Neuronal stem cell (in vitro differentiated cells): ENCODE data around the gene CBFA2T2.
"Not testable (repeated sequence)": the region's sequence is repeated elsewhere in the genome, so short reads cannot be mapped to it uniquely, and the experiment has no call there.

ENCODE experiments used
- DNase-seq: peaks from one replicate; pipeline ENCODE4 v3.0.0-alpha.2; 2013; ENCODE audit warnings: low spot score
- H2AFZ ChIP-seq: one replicate; pipeline ENCODE4 v1.6.1; 2013; ENCODE audit warnings: mild to moderate bottlenecking, low read length, inconsistent platforms
- H2AK5ac ChIP-seq: 2 replicates; pipeline ENCODE4 v1.6.1; 2013; ENCODE audit warnings: low read depth, mild to moderate bottlenecking, inconsistent platforms, low read length, moderate library complexity, mixed read lengths
- H2BK120ac ChIP-seq: 2 replicates; pipeline ENCODE4 v1.6.1; 2013; ENCODE audit warnings: low read depth, mild to moderate bottlenecking, inconsistent platforms, low read length, moderate library complexity, mixed read lengths
- H2BK12ac ChIP-seq: one replicate; pipeline ENCODE4 v1.6.1; 2013; ENCODE audit warnings: low read length, inconsistent platforms
- H2BK15ac ChIP-seq: 2 replicates; pipeline ENCODE4 v1.6.1; 2013; ENCODE audit warnings: mild to moderate bottlenecking, low read length, inconsistent platforms, mixed read lengths
- H2BK5ac ChIP-seq: one replicate; pipeline ENCODE4 v1.6.1; 2013; ENCODE audit warnings: inconsistent platforms, mild to moderate bottlenecking, low read length, moderate library complexity
- H3K14ac ChIP-seq: one replicate; pipeline ENCODE4 v1.6.1; 2013; ENCODE audit warnings: low read length, inconsistent platforms
- H3K18ac ChIP-seq: 2 replicates; pipeline ENCODE4 v1.6.1; 2013; ENCODE audit warnings: low read length, inconsistent platforms
- H3K23ac ChIP-seq: 2 replicates; pipeline ENCODE4 v1.6.1; 2013; ENCODE audit warnings: low read depth, mild to moderate bottlenecking, mixed read lengths, low read length, inconsistent platforms; ENCODE audit not compliant: poor library complexity
- H3K27ac ChIP-seq: replicated peaks from 3 replicates; pipeline ENCODE4 v1.5.1; 2013; ENCODE audit warnings: low read length, inconsistent platforms
- H3K27me3 ChIP-seq, 3 experiments: 2 replicates each; pipeline ENCODE4 v1.6.1; 2013; ENCODE audit warnings: low read length in 3 of 3, mild to moderate bottlenecking in 2 of 3, inconsistent platforms in 1 of 3, low read depth in 1 of 3, mixed read lengths in 1 of 3, moderate library complexity in 1 of 3; ENCODE audit not compliant: control insufficient read depth in 3 of 3, insufficient read depth in 3 of 3
- H3K36me3 ChIP-seq, 2 donors: replicated peaks in 1 of 2; 2 replicates each; pipeline ENCODE4 v1.6.1; 2013; ENCODE audit warnings: low read length in 2 of 2; ENCODE audit not compliant: control insufficient read depth in 2 of 2, insufficient read depth in 2 of 2
- H3K4ac ChIP-seq: 2 replicates; pipeline ENCODE4 v1.6.1; 2013; ENCODE audit warnings: inconsistent platforms, mild to moderate bottlenecking, low read length, moderate library complexity
- H3K4me1 ChIP-seq, 2 donors: 1 replicate in 1 of 2; 2 replicates in 1 of 2; pipeline ENCODE4 v1.6.1; 2013; ENCODE audit warnings: low read length in 2 of 2, low read depth in 1 of 2; ENCODE audit not compliant: control insufficient read depth in 2 of 2, insufficient read depth in 1 of 2
- H3K4me2 ChIP-seq: one replicate; pipeline ENCODE4 v1.6.1; 2013; ENCODE audit warnings: mild to moderate bottlenecking, low read length, inconsistent platforms; ENCODE audit not compliant: insufficient read depth, poor library complexity, severe bottlenecking
- H3K4me3 ChIP-seq, 2 donors: 2 replicates each; pipeline ENCODE4 v1.5.1; 2013; ENCODE audit warnings: low read length in 2 of 2, mild to moderate bottlenecking in 2 of 2, inconsistent platforms in 1 of 2, moderate library complexity in 1 of 2
- H3K79me1 ChIP-seq: one replicate; pipeline ENCODE4 v1.6.1; 2013; ENCODE audit warnings: low read depth, mild to moderate bottlenecking, inconsistent platforms, low read length, moderate library complexity
- H3K9ac ChIP-seq: one replicate; pipeline ENCODE4 v1.6.1; 2013; ENCODE audit warnings: mild to moderate bottlenecking, low read depth, low read length, inconsistent platforms; ENCODE audit not compliant: poor library complexity
- H3K9me3 ChIP-seq, 2 donors: replicated peaks in 1 of 2; 2 replicates each; pipeline versions ENCODE3 to v1.6.1; 2013; ENCODE audit warnings: low read length in 2 of 2, mild to moderate bottlenecking in 2 of 2, inconsistent platforms in 1 of 2, low read depth in 1 of 2, mixed read lengths in 1 of 2, moderate library complexity in 1 of 2; ENCODE audit not compliant: control insufficient read depth in 2 of 2, insufficient read depth in 1 of 2
- H4K8ac ChIP-seq: one replicate; pipeline ENCODE4 v1.6.1; 2013; ENCODE audit warnings: low read depth, mild to moderate bottlenecking, inconsistent platforms, low read length, moderate library complexity
- H4K91ac ChIP-seq: one replicate; pipeline ENCODE4 v1.6.1; 2013; ENCODE audit warnings: low read length, low read depth, mild to moderate bottlenecking, inconsistent platforms; ENCODE audit not compliant: poor library complexity
- WGBS, 2 donors: extraction: QIAGEN DNeasy Blood & Tissue Kit; methylation state at CpG; one replicate each; pipeline ENCODE4 v1.1.7; 2013; ENCODE audit warnings: missing lambda C conversion rate in 2 of 2, mixed read lengths in 1 of 2; ENCODE audit not compliant: insufficient read length in 2 of 2, insufficient replicate concordance in 1 of 2; ENCODE audit errors: extremely low coverage in 2 of 2; 5-methylcytosine and 5-hydroxymethylcytosine counted together

The CBFA2T2 gene

DNA sequence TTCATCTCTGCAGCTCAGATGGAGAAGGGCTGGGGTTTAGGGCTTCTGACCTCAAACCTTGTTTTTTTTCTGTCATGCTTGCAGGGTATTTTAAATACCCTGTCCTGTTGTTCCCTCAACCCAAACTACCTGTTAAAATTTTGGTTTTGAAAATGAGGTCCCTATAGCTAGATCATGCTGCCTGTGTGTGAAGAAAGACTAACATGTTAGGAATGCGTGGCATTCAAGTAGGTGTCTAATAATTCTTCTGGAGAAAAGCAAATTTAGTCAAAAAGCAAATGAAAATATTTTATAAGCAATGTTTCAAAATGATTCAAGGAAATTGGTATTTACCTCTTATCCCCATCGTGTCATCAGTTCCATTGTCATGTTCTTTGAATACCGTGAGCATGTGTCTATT lies 95.1 kb downstream of the CBFA2T2 start:
- H4K8ac ChIP-seq: no peak overlapping the region
- H3K9ac ChIP-seq: no peak overlapping the region
- H3K4me1 ChIP-seq: no peaks in the 10 kb centered on the region
- H3K36me3 ChIP-seq: no peaks in the 10 kb centered on the region
- H3K18ac ChIP-seq: no peak overlapping the region
- no peak overlapping the region for H3K4me3 ChIP-seq
- H3K14ac ChIP-seq: no peak overlapping the region
- no peak overlapping the region for H2BK5ac ChIP-seq
- H3K27me3 ChIP-seq: no peaks in the 10 kb centered on the region
- H3K4me2 ChIP-seq: no peak overlapping the region
- no peaks in the 10 kb centered on the region for H3K79me1 ChIP-seq
- no peak overlapping the region for H3K23ac ChIP-seq
- no CpG with 5 or more reads among the region's 3 CpGs for WGBS, 2 donors
- DNase-seq: no peak
- H2BK15ac ChIP-seq: no peak overlapping the region
- H3K4ac ChIP-seq: no peak overlapping the region
- no peak overlapping the region for H2BK120ac ChIP-seq
- H4K91ac ChIP-seq: no peak overlapping the region
- no peak overlapping the region for H3K27ac ChIP-seq
- no peak overlapping the region for H2AK5ac ChIP-seq
- no peak overlapping the region for H2BK12ac ChIP-seq
- no peaks in the 10 kb centered on the region for H3K9me3 ChIP-seq
- H2AFZ ChIP-seq: no peak overlapping the region

- no peaks in the 10 kb centered on the region for H3K79me1 ChIP-seq
- H2BK12ac ChIP-seq: no peak overlapping the region
- no peaks in the 10 kb centered on the region for H3K4me1 ChIP-seq
- no peak overlapping the region for H3K4me3 ChIP-seq
- no peak overlapping the region for H4K91ac ChIP-seq
- H3K4ac ChIP-seq: no peak overlapping the region
- H3K14ac ChIP-seq: no peak overlapping the region
- DNase-seq: no peak
- no peak overlapping the region for H3K18ac ChIP-seq
- no peak overlapping the region for H3K4me2 ChIP-seq
- no peak overlapping the region for H3K23ac ChIP-seq
- no peaks in the 10 kb centered on the region for H3K27me3 ChIP-seq
- WGBS, 2 donors: no CpG with 5 or more reads among the region's 4 CpGs
- no peak overlapping the region for H2BK120ac ChIP-seq
- no peak overlapping the region for H2BK15ac ChIP-seq
- no peak overlapping the region for H3K9ac ChIP-seq
- H2AFZ ChIP-seq: no peak overlapping the region
- no peaks in the 10 kb centered on the region for H3K9me3 ChIP-seq
- no peak overlapping the region for H2AK5ac ChIP-seq
- no peaks in the 10 kb centered on the region for H3K36me3 ChIP-seq
- no peak overlapping the region for H2BK5ac ChIP-seq
- H3K27ac ChIP-seq: no peak overlapping the region
- H4K8ac ChIP-seq: no peak overlapping the region
Measured at GRCh38 chr20:33585413-33585812, 95.5 kb downstream of the CBFA2T2 start.

DNA sequence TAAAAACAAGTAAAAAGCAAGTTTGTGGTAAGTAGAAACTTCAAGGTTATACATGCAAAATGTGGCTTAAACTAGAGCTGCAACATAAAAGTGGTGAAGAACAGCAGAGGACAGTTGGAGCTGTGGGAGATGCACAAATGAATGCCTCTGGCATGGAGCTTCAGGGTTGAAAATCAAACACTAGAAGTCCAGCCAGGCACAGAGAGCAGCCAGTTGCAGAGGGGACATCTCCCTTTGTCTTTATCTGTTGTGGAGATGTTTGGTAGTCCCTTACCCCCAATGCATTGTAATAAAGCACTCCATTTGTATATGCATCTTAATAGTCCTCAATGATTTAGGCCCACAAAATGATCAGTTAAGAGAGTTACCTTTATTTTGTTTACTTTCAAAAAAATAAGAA lies 99.2 kb downstream of the CBFA2T2 start:
- Histone ChIP-seq H3K4ac (no peak overlapping the region), H2BK120ac (no peak overlapping the region), H3K9ac (no peak overlapping the region), H4K8ac (no peak overlapping the region), H2AFZ (no peak overlapping the region), H3K27ac (no peak overlapping the region), H2BK12ac (no peak overlapping the region), H3K18ac (no peak overlapping the region), H3K4me2 (no peak overlapping the region), H3K36me3 (no peaks in the 10 kb centered on the region), H3K4me1 (no peaks in the 10 kb centered on the region), H3K9me3 (no peaks in the 10 kb centered on the region), H4K91ac (no peak overlapping the region), H2AK5ac (no peak overlapping the region), H3K14ac (no peak overlapping the region), H3K23ac (no peak overlapping the region), H3K4me3 (no peak overlapping the region), H2BK15ac (no peak overlapping the region), H3K27me3 (no peaks in the 10 kb centered on the region), H3K79me1 (no peaks in the 10 kb centered on the region), H2BK5ac (no peak overlapping the region)
- no peak for DNase-seq

DNA sequence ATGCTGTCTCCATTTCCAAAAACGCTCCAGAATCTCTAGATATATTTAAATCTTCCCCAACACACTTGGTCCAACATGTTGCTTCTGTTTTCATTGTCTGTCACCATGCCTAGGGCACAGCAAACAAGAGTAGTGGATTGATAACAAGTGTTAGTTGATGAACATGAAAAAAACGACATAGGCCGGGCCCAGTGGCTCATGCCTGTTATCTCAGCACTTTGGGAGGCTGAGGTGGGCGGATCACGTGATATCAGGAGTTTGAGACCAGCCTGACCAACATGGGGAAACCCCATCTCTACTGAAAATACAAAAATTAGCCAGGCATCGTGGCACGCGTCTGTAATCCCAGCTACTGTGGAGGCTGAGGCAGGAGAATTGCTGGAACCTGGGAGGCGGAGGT lies 102.0 kb downstream of the CBFA2T2 start:
- H2BK120ac ChIP-seq, H3K4me1 ChIP-seq, H3K9me3 ChIP-seq, H3K4ac ChIP-seq, H3K79me1 ChIP-seq, H3K23ac ChIP-seq, H2BK5ac ChIP-seq, H3K27ac ChIP-seq, H4K91ac ChIP-seq, H3K27me3 ChIP-seq, H2BK12ac ChIP-seq, H3K9ac ChIP-seq, H2AFZ ChIP-seq, H3K36me3 ChIP-seq, H4K8ac ChIP-seq, H3K4me3 ChIP-seq, H3K14ac ChIP-seq, DNase-seq, H2BK15ac ChIP-seq, H3K4me2 ChIP-seq, H3K18ac ChIP-seq, H2AK5ac ChIP-seq: not testable (repeated sequence)
- no CpG with 5 or more reads among the region's 9 CpGs for WGBS, 2 donors
